A549 treated with Hydrocortisone at 1 μM for 4 hours (cell line): ENCODE data around the gene DHPS. TPM values are rescaled to one million over a fixed set of nuclear protein-coding genes. Genes with fewer than 3 reads are reported as not detected.

Experiments used
- total RNA-seq: library from RNA; stranded (reverse); fragments of 200-300 nt; extraction: Qiagen RNA extraction; gene quantifications from 5 replicates; pipeline ENCODE4 v1.2.3, GENCODE V29; 2022

Gene DHPS
- total RNA-seq, result 43.8 to 48.5 TPM (median 45.7 TPM) in 5 replicates

DNA sequence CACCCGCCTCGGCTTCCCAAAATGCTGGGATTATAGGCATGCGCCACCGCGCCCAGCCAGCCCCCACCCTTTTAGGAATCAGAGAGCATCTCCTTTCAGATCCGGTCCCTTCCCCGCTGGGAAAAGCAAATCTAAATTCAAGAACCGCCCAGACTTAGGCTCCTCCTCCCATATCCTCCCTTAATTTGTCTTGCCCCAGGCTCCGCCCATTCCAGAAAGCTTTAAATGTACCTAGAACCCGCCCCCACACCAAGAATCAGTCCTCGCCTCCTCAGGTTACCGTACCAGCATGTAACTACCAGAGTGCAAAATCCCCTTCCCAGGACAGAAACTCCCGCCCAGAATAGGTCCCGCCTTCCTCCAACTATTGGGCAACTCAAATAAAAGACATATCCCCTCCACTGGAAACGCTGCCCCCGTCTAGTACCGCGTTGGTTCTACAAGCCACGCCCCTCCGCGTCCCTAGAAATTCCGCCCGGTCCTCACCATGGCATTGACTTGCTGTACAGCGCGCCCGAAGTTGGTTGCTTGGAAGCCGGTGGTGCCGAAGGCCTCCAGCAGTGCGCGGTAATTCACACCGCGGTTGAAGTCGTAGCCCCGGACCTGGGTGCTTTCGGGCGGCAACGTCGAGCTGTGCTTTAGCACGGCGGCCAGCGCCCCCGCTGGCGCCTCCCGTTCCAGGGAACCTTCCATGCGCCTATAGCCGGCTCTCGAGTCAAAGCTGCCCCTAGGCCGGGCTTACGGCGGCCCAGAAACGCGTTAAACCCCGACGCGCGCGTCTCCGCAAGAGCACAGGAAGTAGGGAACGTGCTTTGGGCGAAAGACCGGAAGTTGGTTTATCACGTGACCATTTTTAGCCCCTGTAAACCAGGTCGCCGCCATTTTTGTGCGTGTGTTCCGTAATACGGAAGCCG is at the start of gene DHPS:
DHPS (minus strand) TSS at position 807 of the 914 bp plus-strand sequence; CDS start at position 693, 114 bp downstream.

DNA sequence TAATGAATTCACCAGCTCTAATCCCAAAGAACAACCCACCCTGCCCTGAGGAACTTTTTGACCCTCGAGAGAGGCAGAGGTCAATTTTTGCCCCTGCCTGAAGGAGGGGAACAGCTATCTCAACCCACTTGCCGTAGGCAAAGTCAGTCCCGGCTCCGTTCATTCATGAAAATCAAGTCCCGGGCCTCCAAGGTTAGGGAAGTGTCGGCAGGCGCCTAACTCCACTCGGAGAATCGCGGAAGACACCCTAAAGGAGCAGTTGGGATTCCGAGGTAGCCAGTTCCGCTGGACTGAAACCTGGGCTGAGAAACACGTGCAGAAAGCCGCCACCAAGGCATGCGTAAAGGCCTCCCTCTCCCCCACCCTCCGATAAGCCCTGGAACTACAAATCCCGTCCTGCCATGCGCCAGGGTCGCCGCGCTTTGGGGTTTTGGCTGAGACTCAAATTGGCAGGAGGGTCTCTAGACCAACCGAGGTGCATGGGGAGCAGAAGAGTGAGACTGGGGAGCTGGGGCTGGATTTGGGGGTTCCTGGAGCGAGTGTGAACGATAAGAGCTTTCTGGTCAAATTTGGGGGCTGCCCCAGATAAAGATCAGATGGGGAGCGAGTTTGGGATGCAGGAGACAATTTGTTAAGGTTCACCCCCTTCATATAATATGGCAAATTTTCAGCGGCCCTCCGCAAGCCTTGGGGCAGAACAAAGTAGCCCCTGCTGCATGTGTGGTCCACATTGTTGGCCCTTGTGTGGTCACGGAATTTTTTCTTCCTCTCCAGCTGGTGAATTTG is 42.2 kb upstream of the DHPS start, which contains the start of gene TNPO2:
TNPO2 (minus strand) TSS at position 292 of the 786 bp plus-strand sequence. CDS start 2,955 bp downstream, outside the sequence.

DNA sequence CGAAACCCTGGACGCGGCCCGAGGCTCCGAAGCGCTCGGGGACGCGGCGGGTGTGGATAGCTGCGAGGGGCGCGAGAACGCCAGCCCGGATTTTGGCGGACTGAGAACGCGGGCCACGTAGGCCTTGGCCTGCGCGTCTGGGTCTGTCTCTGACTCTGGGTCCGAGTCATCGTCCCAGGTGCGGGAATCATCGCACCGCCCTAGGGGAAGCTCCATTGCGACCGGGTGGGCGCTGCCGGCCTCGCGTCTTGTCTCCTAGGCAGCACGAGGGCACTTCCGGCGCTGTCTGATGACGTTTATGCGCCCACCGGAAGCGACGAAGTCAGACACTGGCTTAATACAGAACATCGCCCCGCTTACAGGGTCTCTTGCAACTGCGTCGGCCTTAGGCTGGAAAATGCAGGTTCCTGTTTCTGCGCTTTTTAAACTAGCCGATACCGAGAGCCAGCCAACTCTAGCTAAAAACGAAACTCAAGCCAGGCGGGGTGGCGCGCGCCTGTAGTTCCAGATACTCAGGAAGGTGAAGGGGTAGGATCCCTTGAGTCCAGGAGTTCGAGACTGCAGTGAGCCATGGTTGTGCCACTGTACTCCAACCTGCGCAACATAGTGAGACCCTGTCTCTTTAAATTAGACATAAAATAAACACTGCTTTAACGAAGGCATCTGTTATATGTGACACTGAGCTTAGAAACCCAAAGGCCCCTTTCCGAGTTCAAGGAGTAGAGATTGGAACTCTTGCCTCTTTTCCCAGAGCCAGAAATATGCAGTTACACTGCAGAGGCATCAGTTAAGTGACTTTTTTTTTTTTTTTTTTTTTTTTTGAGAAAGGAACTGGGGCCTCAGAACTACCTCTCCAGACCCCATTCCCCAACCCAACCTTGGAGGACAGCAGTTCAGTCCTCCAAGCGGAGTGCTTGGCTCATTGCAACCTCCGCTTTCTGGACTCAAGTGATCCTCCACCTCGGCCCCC is 15.0 kb upstream of the DHPS start, which contains the start of gene FBXW9:
FBXW9 (minus strand) TSS at position 266 of the 970 bp plus-strand sequence; CDS start at position 216, 50 bp downstream.

DNA sequence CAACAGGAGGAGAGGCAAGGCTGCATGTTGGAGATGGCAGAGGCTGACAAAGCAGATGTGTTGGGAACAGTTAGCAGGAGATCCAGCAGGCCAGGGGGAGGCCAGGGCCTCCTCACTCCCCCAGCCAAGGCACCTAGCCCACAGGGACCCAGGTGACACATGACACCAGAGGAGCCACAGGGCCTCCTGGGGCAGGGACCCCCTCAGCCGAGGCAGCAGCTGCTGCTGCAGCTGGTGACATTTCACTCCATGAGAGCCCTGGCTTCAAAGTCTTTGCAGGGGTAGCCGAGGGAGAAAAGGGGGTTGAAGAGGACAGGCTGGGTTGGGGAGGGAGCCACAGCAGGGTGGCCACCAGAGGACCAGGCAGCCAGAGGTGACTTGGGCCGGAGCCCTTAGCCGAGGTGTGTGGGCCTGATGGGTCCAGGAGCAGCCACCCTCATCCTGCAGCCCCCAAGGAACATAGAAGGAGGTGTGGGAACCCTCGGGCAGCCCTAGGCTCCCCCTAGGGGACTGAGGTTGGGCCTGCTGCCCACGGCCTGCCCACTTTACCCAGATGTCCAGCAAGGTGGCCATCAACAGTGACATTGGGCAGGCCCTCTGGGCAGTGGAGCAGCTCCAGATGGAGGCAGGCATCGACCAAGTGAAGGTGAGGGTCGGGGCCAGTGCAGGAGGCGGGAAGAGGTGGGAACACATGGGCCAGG is 6.0 kb upstream of the DHPS start, which contains the start of gene GNG14:
GNG14 (plus strand) TSS at position 503 of the 701 bp plus-strand sequence; CDS start at position 554, 51 bp downstream.

DNA sequence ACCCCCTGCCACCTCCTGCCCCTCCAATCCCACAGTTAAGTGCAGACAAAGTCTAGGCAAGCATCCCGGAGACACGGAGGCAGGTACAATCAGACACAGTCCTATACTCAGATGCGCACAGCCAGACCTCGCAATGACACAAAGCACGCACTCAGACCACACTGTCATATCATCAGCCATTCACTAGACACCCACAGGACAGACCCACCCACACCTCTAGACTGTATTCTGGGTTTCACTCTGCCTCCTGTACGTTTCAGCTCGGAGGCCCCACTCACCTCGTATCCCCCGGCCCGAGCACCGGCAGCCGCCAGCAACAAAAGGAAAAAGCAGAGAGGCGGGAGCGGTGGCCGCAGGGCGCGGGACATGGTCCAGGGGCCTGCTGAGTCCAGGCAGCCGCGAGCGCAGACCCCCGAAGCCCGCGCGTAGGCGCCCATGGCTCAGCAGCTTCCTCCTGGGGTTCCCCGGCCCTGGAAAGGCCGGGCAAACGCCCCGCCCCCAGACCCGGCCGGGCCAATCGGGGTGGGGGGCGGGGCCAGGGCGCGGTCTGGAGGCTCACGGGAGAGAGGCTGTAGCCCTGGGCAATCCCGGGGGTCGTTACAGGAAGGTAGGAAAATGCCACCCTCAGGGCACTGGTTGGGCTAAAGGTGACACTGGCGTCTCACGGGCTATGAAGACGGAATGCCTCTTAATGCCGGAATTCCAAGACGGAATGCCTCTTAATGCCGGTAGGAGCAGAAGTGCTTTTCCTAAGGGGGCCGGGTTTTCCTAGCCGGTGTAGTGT is 15.2 kb downstream of the DHPS start, which contains the start of the genes MAN2B1 and WDR83:
MAN2B1 (minus strand) TSS at position 478 of the 784 bp plus-strand sequence; CDS start at position 437, 41 bp downstream.
WDR83 (plus strand) TSS at position 543 of the 784 bp plus-strand sequence. CDS start 2,984 bp downstream, outside the sequence.

Other genes starting within 250 kb of the DHPS start
- gene ZNF443, start 240.9 kb downstream of the DHPS start, total RNA-seq, result 0.94 to 1.3 TPM (median 1.0 TPM) in 5 replicates
- gene ZNF709, start 197.1 kb downstream of the DHPS start, total RNA-seq, result not detected in 5 replicates
- 1.3 to 2.8 TPM (median 1.8 TPM) in 5 replicates for gene ZNF564, start 130.4 kb downstream of the DHPS start, total RNA-seq
- gene ZNF490, start 71.1 kb downstream of the DHPS start, total RNA-seq, result 0.39 to 1.7 TPM (median 0.70 TPM) in 5 replicates
- gene ZNF791, start 71.0 kb downstream of the DHPS start, total RNA-seq, result 5.3 to 6.9 TPM (median 6.0 TPM) in 5 replicates
- 19.8 to 21.9 TPM (median 21.5 TPM) in 5 replicates for gene MAN2B1, start 15.1 kb downstream of the DHPS start, total RNA-seq
- gene WDR83, start 15.1 kb downstream of the DHPS start, total RNA-seq, result 7.5 to 11.7 TPM (median 9.6 TPM) in 5 replicates
- gene GNG14, start 6.1 kb upstream of the DHPS start, total RNA-seq, result not detected in 5 replicates
- gene FBXW9, start 14.8 kb upstream of the DHPS start, total RNA-seq, result 8.9 to 13.0 TPM (median 12.3 TPM) in 5 replicates
- gene TNPO2, start 42.1 kb upstream of the DHPS start, total RNA-seq, result 29.9 to 34.4 TPM (median 32.2 TPM) in 5 replicates
- 144 to 206 TPM (median 199 TPM) in 5 replicates for gene TRIR, start 52.8 kb upstream of the DHPS start, total RNA-seq
- 81.1 to 107 TPM (median 99.5 TPM) in 5 replicates for gene GET3, start 55.6 kb upstream of the DHPS start, total RNA-seq
- gene BEST2, start 69.9 kb upstream of the DHPS start, total RNA-seq, result 2.0 to 2.9 TPM (median 2.3 TPM) in 5 replicates
- 9.2 to 11.4 TPM (median 11.1 TPM) in 5 replicates for gene HOOK2, start 93.7 kb upstream of the DHPS start, total RNA-seq
- gene JUNB, start 109.6 kb upstream of the DHPS start, total RNA-seq, result 123 to 195 TPM (median 161 TPM) in 5 replicates
- gene PRDX2, start 119.9 kb upstream of the DHPS start, total RNA-seq, result 0.48 to 0.90 TPM (median 0.64 TPM) in 5 replicates
- gene THSD8, start 120.2 kb upstream of the DHPS start, total RNA-seq, result 10.3 to 16.4 TPM (median 14.6 TPM) in 4 of 5 replicates, not detected in the other
- 33.2 to 47.5 TPM (median 44.6 TPM) in 5 replicates for gene RNASEH2A, start 124.7 kb upstream of the DHPS start, total RNA-seq
- gene RTBDN, start 152.7 kb upstream of the DHPS start, total RNA-seq, result 0.15 to 0.33 TPM (median 0.20 TPM) in 5 replicates
- gene MAST1, start 156.6 kb upstream of the DHPS start, total RNA-seq, result 1.3 to 2.1 TPM (median 1.8 TPM) in 5 replicates
- 27.5 to 33.2 TPM (median 30.3 TPM) in 5 replicates for gene DNASE2, start 199.6 kb upstream of the DHPS start, total RNA-seq
- gene KLF1, start 205.3 kb upstream of the DHPS start, total RNA-seq, result 0.06 to 0.08 TPM in 2 of 5 replicates, not detected in the others
- gene GCDH, start 209.3 kb upstream of the DHPS start, total RNA-seq, result 8.5 to 11.9 TPM (median 9.3 TPM) in 5 replicates
- 0.18 to 0.65 TPM (median 0.44 TPM) in 5 replicates for gene SYCE2, start 237.4 kb upstream of the DHPS start, total RNA-seq